ENCODE measurements around the gene ZDHHC21. TPM values are rescaled to one million over a fixed set of nuclear protein-coding genes. Genes with fewer than 3 reads are reported as not detected.

Gene ZDHHC21
- total and polyA plus RNA-seq, 2 donors, result 4.8 to 5.1 TPM

DNA sequence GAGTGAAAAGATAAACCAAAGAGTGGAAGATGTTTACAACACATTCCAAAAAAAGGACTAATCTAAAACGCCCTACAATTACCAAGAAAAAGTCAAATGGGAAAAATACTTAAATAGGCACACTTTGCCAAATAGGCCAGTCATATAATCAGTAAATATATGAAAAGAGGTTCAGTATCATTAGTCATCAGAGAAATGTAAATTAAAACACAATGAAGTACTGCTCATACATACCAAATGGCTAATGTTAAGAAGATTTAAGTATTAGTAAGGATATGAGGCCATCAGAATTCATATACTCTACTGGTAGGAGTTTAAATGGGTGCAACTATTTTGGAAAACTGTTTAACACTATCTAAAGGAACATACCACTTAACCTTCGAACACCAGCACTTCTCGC is 47.6 kb downstream of the ZDHHC21 start:
- Histone ChIP-seq H3K9me3 (ENCODE audit: control insufficient read depth in 2 of 2, insufficient read depth in 1 of 2, low read length in 1 of 2) (no peaks in the 10 kb centered on the region), H3K27me3 (ENCODE audit: control insufficient read depth in 2 of 2, insufficient read depth in 1 of 2, low read length in 1 of 2) (no peaks in the 10 kb centered on the region), H3K36me3 (ENCODE audit: control insufficient read depth in 2 of 2, insufficient read depth in 2 of 2, low read length in 1 of 2) (no peaks in the 10 kb centered on the region), H3K27ac (ENCODE audit: low read depth in 1 of 2, low read length in 1 of 2) (no peak overlapping the region), H3K4me3 (ENCODE audit: low read length in 2 of 2) (no peak overlapping the region), H3K4me1 (ENCODE audit: control insufficient read depth in 2 of 2, insufficient read depth in 2 of 2, low read length in 2 of 2) (no peaks in the 10 kb centered on the region)
- 80% methylated on average over 3 of the region's 3 CpGs for WGBS
- no peak for DNase-seq (ENCODE audit: low read depth in 6 of 9, low spot score in 9 of 9)

DNA sequence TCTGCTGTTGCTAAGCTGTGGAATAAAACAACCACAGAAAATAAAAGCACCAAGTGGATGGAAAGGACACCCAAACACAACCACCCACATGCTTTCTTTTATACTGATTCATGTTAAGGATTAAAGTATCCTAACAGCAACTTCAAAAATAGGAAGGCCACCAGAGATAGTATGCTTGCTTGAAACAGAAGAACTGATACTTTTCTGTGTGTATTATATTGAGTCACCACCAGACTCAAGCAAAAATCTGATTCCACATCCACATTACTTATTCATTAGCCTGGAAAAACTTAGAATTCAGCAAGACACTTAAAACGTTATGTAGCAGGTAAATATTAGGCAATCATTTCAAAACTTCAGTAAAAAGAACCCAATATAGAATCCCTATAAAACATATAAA is 52.3 kb downstream of the ZDHHC21 start:
- WGBS, result 98% methylated on average over 1 of the region's 1 CpG
- Histone ChIP-seq H3K27me3 (ENCODE audit: control insufficient read depth in 2 of 2, insufficient read depth in 1 of 2, low read length in 1 of 2) (no peaks in the 10 kb centered on the region), H3K4me1 (ENCODE audit: control insufficient read depth in 2 of 2, insufficient read depth in 2 of 2, low read length in 2 of 2) (no peaks in the 10 kb centered on the region), H3K36me3 (ENCODE audit: control insufficient read depth in 2 of 2, insufficient read depth in 2 of 2, low read length in 1 of 2) (no peaks in the 10 kb centered on the region), H3K9me3 (ENCODE audit: control insufficient read depth in 2 of 2, insufficient read depth in 1 of 2, low read length in 1 of 2) (no peaks in the 10 kb centered on the region), H3K4me3 (ENCODE audit: low read length in 2 of 2) (no peak overlapping the region), H3K27ac (ENCODE audit: low read depth in 1 of 2, low read length in 1 of 2) (no peak overlapping the region)
- no peak for DNase-seq (ENCODE audit: low read depth in 6 of 9, low spot score in 9 of 9)

DNA sequence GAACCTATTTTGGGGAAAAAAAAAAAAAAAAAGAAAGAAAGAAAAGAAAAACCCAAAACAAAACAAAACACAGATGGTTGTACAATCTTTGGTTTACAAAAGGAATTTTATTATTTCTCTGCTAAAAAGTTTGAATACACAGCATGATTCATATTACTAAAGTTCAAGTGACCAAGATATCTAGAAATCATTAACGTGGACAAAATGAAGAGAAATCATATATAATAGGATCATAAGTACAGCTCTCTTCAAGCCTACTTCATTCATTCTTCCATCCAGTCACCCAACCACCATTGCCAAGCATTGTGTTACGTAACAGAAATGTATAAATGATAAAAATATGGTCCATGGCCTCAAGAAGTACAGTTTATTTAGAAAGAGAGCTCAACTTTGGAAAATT is 52.9 kb downstream of the ZDHHC21 start:
- H3K4me1 ChIP-seq (ENCODE audit: control insufficient read depth in 2 of 2, insufficient read depth in 2 of 2, low read length in 2 of 2), result no peaks in the 10 kb centered on the region
- no peaks in the 10 kb centered on the region for H3K9me3 ChIP-seq (ENCODE audit: control insufficient read depth in 2 of 2, insufficient read depth in 1 of 2, low read length in 1 of 2)
- no peaks in the 10 kb centered on the region for H3K36me3 ChIP-seq (ENCODE audit: control insufficient read depth in 2 of 2, insufficient read depth in 2 of 2, low read length in 1 of 2)
- no peak for DNase-seq (ENCODE audit: low read depth in 6 of 9, low spot score in 9 of 9)
- no peak overlapping the region for H3K27ac ChIP-seq (ENCODE audit: low read depth in 1 of 2, low read length in 1 of 2)
- 99% methylated on average over 2 of the region's 2 CpGs for WGBS
- H3K27me3 ChIP-seq (ENCODE audit: control insufficient read depth in 2 of 2, insufficient read depth in 1 of 2, low read length in 1 of 2), result no peaks in the 10 kb centered on the region
- H3K4me3 ChIP-seq (ENCODE audit: low read length in 2 of 2), result no peak overlapping the region

DNA sequence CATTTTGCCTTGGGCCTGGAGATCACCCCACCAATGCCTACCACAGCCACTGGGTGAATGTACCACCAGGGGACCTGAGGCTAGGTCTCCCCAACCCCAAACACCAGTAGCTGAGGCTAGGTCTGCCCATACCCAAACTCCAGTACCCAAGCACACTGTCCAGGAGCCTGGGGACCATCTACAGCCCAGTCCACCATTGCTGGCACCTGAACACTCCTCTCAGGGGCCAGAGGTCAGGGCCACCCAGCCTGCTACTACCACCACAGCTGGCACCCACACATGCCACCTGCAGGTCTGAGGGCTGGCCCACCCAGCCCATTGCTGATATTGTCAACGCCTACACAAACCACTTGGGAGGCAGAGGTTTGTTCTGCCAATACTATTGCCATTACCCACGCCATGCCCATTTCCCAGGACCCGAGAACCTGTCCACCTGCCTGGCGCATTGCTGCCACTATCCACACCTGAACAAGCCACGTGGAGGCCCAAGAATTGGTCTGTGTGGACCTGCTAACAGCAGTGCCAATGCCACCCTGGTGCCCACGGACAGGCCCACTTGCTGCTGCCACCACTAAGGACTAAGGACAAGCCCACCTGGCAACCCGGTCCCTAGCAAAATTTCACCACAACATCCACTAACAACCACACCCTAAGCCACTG is 59.2 kb downstream of the ZDHHC21 start:
- WGBS, result 98% methylated on average over 7 of the region's 7 CpGs
- Histone ChIP-seq H3K27ac (ENCODE audit: low read depth in 1 of 2, low read length in 1 of 2) (no peak overlapping the region), H3K9me3 (ENCODE audit: control insufficient read depth in 2 of 2, insufficient read depth in 1 of 2, low read length in 1 of 2) (peaks cover 0 to 3% of the 10 kb centered on the region in 2 donors), H3K27me3 (ENCODE audit: control insufficient read depth in 2 of 2, insufficient read depth in 1 of 2, low read length in 1 of 2) (no peaks in the 10 kb centered on the region), H3K4me3 (ENCODE audit: low read length in 2 of 2) (no peak overlapping the region), H3K4me1 (ENCODE audit: control insufficient read depth in 2 of 2, insufficient read depth in 2 of 2, low read length in 2 of 2) (no peaks in the 10 kb centered on the region), H3K36me3 (ENCODE audit: control insufficient read depth in 2 of 2, insufficient read depth in 2 of 2, low read length in 1 of 2) (no peaks in the 10 kb centered on the region)
- DNase-seq (ENCODE audit: low read depth in 6 of 9, low spot score in 9 of 9), result no peak

DNA sequence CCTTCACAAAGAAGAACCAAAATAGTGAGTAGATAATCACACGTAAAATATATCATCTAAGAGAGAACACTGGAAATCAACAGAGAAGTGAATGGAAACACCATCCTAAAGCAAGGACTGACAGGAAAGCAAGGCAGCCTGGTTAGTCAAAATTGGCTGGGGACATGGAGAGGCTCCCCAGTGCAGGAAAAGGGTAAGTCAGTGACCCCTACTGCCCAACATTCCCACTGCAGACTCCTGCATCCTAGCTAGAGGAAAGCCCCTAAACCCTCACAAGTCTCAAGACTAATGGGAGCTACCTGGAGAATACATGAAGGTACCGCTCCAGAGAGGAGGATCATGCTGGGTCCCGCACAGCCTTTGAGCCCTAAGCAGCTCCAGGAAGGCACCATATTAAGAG is 60.1 kb downstream of the ZDHHC21 start:
- WGBS, result 97% methylated on average over 3 of the region's 3 CpGs

DNA sequence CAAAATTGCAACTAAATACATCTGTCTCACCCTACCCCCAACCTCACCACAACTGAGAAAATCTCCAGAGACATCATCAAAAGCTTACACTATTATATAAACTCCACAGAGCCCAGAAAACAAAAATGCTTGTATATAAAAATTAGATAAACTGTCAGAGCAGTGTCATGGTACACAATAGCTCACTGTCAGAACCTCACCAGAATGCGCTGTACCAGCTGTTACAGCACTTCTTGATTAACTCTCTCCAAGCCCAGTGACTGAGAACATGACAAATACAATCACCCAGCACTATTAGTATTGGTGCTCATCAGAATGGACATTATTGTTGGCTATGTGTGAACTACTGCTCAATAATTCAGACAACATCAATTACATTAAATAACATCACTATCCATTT is 65.7 kb downstream of the ZDHHC21 start:
- no peak overlapping the region for H3K27ac ChIP-seq (ENCODE audit: low read depth in 1 of 2, low read length in 1 of 2)
- no peaks in the 10 kb centered on the region for H3K36me3 ChIP-seq (ENCODE audit: control insufficient read depth in 2 of 2, insufficient read depth in 2 of 2, low read length in 1 of 2)
- 88% methylated on average over 1 of the region's 1 CpG for WGBS
- H3K9me3 ChIP-seq (ENCODE audit: control insufficient read depth in 2 of 2, insufficient read depth in 1 of 2, low read length in 1 of 2), result no peaks in the 10 kb centered on the region
- no peak overlapping the region for H3K4me3 ChIP-seq (ENCODE audit: low read length in 2 of 2)
- no peaks in the 10 kb centered on the region for H3K27me3 ChIP-seq (ENCODE audit: control insufficient read depth in 2 of 2, insufficient read depth in 1 of 2, low read length in 1 of 2)
- no peaks in the 10 kb centered on the region for H3K4me1 ChIP-seq (ENCODE audit: control insufficient read depth in 2 of 2, insufficient read depth in 2 of 2, low read length in 2 of 2)
- DNase-seq (ENCODE audit: low read depth in 6 of 9, low spot score in 9 of 9), result peak in 1 of 9 donors; percentile 13

More for the DNA sequence above, 60.1 kb downstream of the ZDHHC21 start:
- H3K36me3 ChIP-seq (ENCODE audit: control insufficient read depth in 2 of 2, insufficient read depth in 2 of 2, low read length in 1 of 2), result no peaks in the 10 kb centered on the region
- H3K27ac ChIP-seq (ENCODE audit: low read depth in 1 of 2, low read length in 1 of 2), result no peak overlapping the region
- DNase-seq (ENCODE audit: low read depth in 6 of 9, low spot score in 9 of 9), result no peak
- H3K27me3 ChIP-seq (ENCODE audit: control insufficient read depth in 2 of 2, insufficient read depth in 1 of 2, low read length in 1 of 2), result no peaks in the 10 kb centered on the region
- H3K9me3 ChIP-seq (ENCODE audit: control insufficient read depth in 2 of 2, insufficient read depth in 1 of 2, low read length in 1 of 2), result peaks cover 0 to 3% of the 10 kb centered on the region in 2 donors
- no peaks in the 10 kb centered on the region for H3K4me1 ChIP-seq (ENCODE audit: control insufficient read depth in 2 of 2, insufficient read depth in 2 of 2, low read length in 2 of 2)
- H3K4me3 ChIP-seq (ENCODE audit: low read length in 2 of 2), result no peak overlapping the region

DNA sequence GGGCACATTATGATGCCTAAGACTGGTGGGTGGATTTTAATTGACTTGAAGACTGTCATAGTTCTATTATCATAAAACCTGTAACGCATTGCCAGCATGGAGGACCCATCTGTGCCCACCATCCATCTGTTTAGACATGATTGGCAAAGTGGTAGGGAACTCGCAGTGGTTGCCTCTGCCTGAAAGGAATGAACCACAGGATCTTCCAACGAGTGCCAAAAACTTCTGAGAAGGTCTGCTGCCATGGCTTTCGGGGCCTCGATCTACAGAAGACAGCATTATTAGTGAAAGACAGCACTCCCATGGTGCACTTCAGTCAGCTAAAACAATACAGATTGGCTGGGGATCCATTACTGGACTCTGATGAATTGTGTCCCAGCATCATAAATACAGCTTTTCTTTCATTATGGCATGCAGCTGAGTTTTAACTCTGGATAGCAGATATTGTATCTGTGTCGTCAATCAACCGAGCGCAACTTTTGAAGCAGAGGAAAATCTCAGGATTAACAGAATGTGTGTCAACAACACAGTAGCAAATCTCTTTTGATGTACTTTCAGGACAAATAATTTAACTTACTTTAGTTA is 74.3 kb downstream of the ZDHHC21 start:
- no peaks in the 10 kb centered on the region for H3K36me3 ChIP-seq (ENCODE audit: control insufficient read depth in 2 of 2, insufficient read depth in 2 of 2, low read length in 1 of 2)
- no peak for DNase-seq (ENCODE audit: low read depth in 6 of 9, low spot score in 9 of 9)
- no peaks in the 10 kb centered on the region for H3K9me3 ChIP-seq (ENCODE audit: control insufficient read depth in 2 of 2, insufficient read depth in 1 of 2, low read length in 1 of 2)
- no peak overlapping the region for H3K27ac ChIP-seq (ENCODE audit: low read depth in 1 of 2, low read length in 1 of 2)
- H3K27me3 ChIP-seq (ENCODE audit: control insufficient read depth in 2 of 2, insufficient read depth in 1 of 2, low read length in 1 of 2), result no peaks in the 10 kb centered on the region
- no peaks in the 10 kb centered on the region for H3K4me1 ChIP-seq (ENCODE audit: control insufficient read depth in 2 of 2, insufficient read depth in 2 of 2, low read length in 2 of 2)
- H3K4me3 ChIP-seq (ENCODE audit: low read length in 2 of 2), result no peak overlapping the region
- WGBS, result 99% methylated on average over 8 of the region's 8 CpGs

DNA sequence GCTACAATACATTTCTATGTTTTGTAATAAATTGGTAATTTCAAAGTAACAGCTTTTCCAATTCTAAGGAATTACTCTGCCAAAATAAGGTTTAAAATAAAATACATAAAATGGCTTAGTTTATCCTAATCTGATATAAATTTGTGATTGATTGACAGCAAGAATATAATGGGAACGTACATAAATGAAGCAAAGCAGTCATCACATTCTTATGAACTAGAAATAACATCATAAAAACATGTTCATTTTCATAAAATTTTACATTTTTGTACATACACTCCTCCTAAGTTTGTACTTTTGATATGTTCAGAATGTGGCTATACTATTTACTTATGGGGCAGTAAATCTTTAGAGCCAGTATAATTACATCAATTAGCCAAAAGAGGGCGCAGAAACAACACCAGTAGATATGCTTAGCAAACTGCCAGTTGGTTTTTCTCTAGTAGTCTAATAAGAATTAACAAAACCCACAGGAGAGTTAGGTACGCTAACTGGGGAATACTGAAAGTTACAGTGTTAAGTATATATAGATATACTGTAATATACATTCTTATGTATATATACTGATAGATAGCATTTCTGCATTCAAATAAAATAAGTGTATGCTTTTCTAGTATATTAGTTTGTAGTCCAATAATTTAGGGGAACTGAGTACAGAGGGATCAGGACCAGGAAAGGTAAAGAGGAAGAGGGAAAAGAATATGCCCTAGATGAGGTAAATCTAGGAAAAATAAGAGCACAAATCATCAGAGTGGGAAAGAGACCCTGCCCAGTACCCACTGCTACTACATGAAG is 76.8 kb downstream of the ZDHHC21 start:
- no peak overlapping the region for H3K4me3 ChIP-seq (ENCODE audit: low read length in 2 of 2)
- 72% methylated on average over 3 of the region's 3 CpGs for WGBS
- no peaks in the 10 kb centered on the region for H3K9me3 ChIP-seq (ENCODE audit: control insufficient read depth in 2 of 2, insufficient read depth in 1 of 2, low read length in 1 of 2)
- H3K27ac ChIP-seq (ENCODE audit: low read depth in 1 of 2, low read length in 1 of 2), result no peak overlapping the region
- no peaks in the 10 kb centered on the region for H3K36me3 ChIP-seq (ENCODE audit: control insufficient read depth in 2 of 2, insufficient read depth in 2 of 2, low read length in 1 of 2)
- peak; percentile 6 to 55 (median 18) for DNase-seq (ENCODE audit: low read depth in 6 of 9, low spot score in 9 of 9)
- no peaks in the 10 kb centered on the region for H3K4me1 ChIP-seq (ENCODE audit: control insufficient read depth in 2 of 2, insufficient read depth in 2 of 2, low read length in 2 of 2)
- H3K27me3 ChIP-seq (ENCODE audit: control insufficient read depth in 2 of 2, insufficient read depth in 1 of 2, low read length in 1 of 2), result no peaks in the 10 kb centered on the region

DNA sequence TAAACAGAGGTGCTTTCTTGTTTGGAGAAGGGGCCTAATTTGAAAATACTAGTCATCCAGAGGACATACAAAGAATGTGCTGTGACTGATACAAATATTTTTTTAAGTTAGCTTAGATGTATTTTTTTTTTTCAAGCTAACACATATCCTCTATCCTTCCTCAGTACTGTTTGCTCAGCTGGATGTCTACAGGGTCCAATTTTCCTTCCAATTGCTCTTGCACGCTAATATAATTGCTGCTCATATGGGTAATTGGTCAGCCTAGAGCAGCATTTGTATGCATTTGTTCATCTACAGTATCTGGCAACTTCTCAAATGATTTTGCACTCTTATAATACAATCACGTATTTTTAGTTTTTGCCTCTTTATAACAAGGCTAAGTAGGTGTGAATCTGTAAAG is 84.7 kb downstream of the ZDHHC21 start:
- H3K27me3 ChIP-seq (ENCODE audit: control insufficient read depth in 2 of 2, insufficient read depth in 1 of 2, low read length in 1 of 2), result no peaks in the 10 kb centered on the region
- H3K36me3 ChIP-seq (ENCODE audit: control insufficient read depth in 2 of 2, insufficient read depth in 2 of 2, low read length in 1 of 2), result no peaks in the 10 kb centered on the region
- over 99% methylated on average over 2 of the region's 2 CpGs for WGBS
- no peak overlapping the region for H3K4me3 ChIP-seq (ENCODE audit: low read length in 2 of 2)
- H3K9me3 ChIP-seq (ENCODE audit: control insufficient read depth in 2 of 2, insufficient read depth in 1 of 2, low read length in 1 of 2), result no peaks in the 10 kb centered on the region
- DNase-seq (ENCODE audit: low read depth in 6 of 9, low spot score in 9 of 9), result no peak
- no peaks in the 10 kb centered on the region for H3K4me1 ChIP-seq (ENCODE audit: control insufficient read depth in 2 of 2, insufficient read depth in 2 of 2, low read length in 2 of 2)
- H3K27ac ChIP-seq (ENCODE audit: low read depth in 1 of 2, low read length in 1 of 2), result no peak overlapping the region

Measured in thymus (tissue), 11 donors.